ENCODE data around the gene TUBG2. TPM values are rescaled to one million over a fixed set of nuclear protein-coding genes. Genes with fewer than 3 reads are reported as not detected.

Gene TUBG2
- total and polyA plus RNA-seq, 2 donors (not counting 1 experiment from before 2014, with no cell fraction given): 16.7 to 19.0 TPM

DNA sequence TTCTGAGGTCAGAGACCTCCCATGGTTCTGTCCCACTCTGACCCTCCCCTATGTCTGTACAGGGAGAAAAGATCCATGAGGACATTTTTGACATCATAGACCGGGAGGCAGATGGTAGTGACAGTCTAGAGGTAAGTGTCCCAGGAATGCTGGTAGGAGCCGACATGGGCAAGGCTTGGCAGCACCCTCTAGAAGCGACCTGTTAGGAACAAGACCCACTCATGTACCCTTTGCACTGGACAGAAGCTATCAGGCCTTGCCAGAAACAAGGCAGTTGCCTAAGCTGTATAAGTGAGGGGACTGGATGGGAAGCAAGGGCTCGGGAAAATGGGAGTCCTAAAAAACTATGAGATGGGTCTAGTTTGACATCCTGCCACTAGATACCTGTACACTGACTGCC lies 47.1 kb upstream of the TUBG2 start:
- Histone ChIP-seq H3K27ac (ENCODE audit: low read length in 2 of 2) (no peak overlapping the region), H3K79me2 (ENCODE audit: control insufficient read depth, insufficient read depth, low read length) (peaks cover 28% of the 10 kb centered on the region), H3K36me3 (replicated peaks in 1 of 2; ENCODE audit: control extremely low read depth in 1 of 2, control insufficient read depth in 1 of 2, extremely low read depth in 1 of 2, insufficient read depth in 2 of 2, low read length in 1 of 2) (peaks cover 0 to 30% of the 10 kb centered on the region in 2 experiments), H3K9me3 (ENCODE audit: control extremely low read depth in 1 of 3, control insufficient read depth in 2 of 3, insufficient read depth in 1 of 3, low read length in 2 of 3) (no peaks in the 10 kb centered on the region), H4K20me1 (ENCODE audit: control insufficient read depth, insufficient read depth, low read length, poor library complexity, severe bottlenecking) (peaks cover 19% of the 10 kb centered on the region), H2AFZ (ENCODE audit: insufficient read depth, low read depth, low read length, poor library complexity, severe bottlenecking) (no peak overlapping the region), H3K4me2 (replicated peaks; ENCODE audit: low read depth, low read length, poor library complexity, severe bottlenecking) (no peak overlapping the region), H3K27me3 (replicated peaks in 1 of 4; ENCODE audit: control extremely low read depth in 1 of 4, control insufficient read depth in 3 of 4, insufficient read depth in 4 of 4, low read length in 3 of 4) (no peaks in the 10 kb centered on the region), H3K4me1 (ENCODE audit: control insufficient read depth in 2 of 2, insufficient read depth in 2 of 2, low read length in 2 of 2) (peaks cover 14 to 18% of the 10 kb centered on the region in 2 donors), H3K9ac (ENCODE audit: low read length) (no peak overlapping the region), H3K4me3 (ENCODE audit: control extremely low read depth in 1 of 5, extremely low read depth in 1 of 5, insufficient read depth in 1 of 5, low read depth in 2 of 5, low read length in 4 of 5) (no peak overlapping the region)
- DNase-seq: no peak
- ATAC-seq (ENCODE audit: low read depth): no peak
- no peak for TF ChIP-seq EZH2 (IDR thresholded peaks at IDR 0.05; ENCODE audit: borderline replicate concordance, insufficient read depth, low read depth, low read length, poor library complexity, severe bottlenecking)
- TF ChIP-seq, protein P1, sequence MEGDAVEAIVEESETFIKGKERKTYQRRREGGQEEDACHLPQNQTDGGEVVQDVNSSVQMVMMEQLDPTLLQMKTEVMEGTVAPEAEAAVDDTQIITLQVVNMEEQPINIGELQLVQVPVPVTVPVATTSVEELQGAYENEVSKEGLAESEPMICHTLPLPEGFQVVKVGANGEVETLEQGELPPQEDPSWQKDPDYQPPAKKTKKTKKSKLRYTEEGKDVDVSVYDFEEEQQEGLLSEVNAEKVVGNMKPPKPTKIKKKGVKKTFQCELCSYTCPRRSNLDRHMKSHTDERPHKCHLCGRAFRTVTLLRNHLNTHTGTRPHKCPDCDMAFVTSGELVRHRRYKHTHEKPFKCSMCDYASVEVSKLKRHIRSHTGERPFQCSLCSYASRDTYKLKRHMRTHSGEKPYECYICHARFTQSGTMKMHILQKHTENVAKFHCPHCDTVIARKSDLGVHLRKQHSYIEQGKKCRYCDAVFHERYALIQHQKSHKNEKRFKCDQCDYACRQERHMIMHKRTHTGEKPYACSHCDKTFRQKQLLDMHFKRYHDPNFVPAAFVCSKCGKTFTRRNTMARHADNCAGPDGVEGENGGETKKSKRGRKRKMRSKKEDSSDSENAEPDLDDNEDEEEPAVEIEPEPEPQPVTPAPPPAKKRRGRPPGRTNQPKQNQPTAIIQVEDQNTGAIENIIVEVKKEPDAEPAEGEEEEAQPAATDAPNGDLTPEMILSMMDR (IDR thresholded peaks at IDR 0.05): no peak
- Mint-ChIP-seq H3K4me1 (peaks cover 25% of the 10 kb centered on the region), H3K9me3 (ENCODE audit: insufficient read depth) (no peaks in the 10 kb centered on the region), H3K27me3 (no peaks in the 10 kb centered on the region), H3K27ac (no peak overlapping the region), H3K4me3 (peak overlapping the region; percentile 23)
- intact Hi-C loops (cut with micrococcal nuclease): no loop called here
- WGBS (ENCODE audit: insufficient coverage): 100% methylated on average over 1 of the region's 4 CpGs
- POLR2A ChIA-PET: no interaction called here
- CTCF ChIA-PET: no interaction called here

DNA sequence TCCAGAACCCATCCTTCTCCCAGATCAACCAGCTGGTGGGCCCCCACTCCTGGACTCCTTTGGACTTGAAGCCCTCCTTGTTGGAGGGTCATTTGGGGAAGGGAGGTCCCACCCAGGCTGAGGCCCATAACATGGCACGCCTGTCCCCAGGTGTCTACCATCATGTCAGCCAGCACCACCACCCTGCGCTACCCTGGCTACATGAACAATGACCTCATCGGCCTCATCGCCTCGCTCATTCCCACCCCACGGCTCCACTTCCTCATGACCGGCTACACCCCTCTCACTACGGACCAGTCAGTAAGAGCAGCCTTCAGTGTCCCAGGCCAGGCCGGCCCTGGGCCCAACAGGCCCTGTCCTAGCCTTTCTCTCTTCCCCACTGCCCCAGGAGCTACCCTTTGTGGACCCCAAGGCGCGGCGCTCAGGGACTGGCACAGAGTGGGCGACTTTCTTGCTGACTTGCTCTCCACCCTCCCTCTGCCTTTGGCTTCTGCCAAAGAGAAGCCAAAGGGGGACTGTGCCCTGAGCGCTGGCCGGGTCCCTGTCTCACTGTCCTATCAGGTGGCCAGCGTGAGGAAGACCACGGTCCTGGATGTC lies 45.3 kb upstream of the TUBG2 start:
- no peak overlapping the region for H3K27ac ChIP-seq (ENCODE audit: low read length in 2 of 2)
- H3K79me2 ChIP-seq (ENCODE audit: control insufficient read depth, insufficient read depth, low read length): peaks cover 11% of the 10 kb centered on the region
- intact Hi-C loops (cut with micrococcal nuclease): no loop called here
- no peak for ATAC-seq (ENCODE audit: low read depth)
- peaks cover 0 to 30% of the 10 kb centered on the region in 2 experiments for H3K36me3 ChIP-seq (replicated peaks in 1 of 2; ENCODE audit: control extremely low read depth in 1 of 2, control insufficient read depth in 1 of 2, extremely low read depth in 1 of 2, insufficient read depth in 2 of 2, low read length in 1 of 2)
- H3K27me3 ChIP-seq (replicated peaks in 1 of 4; ENCODE audit: control extremely low read depth in 1 of 4, control insufficient read depth in 3 of 4, insufficient read depth in 4 of 4, low read length in 3 of 4): no peaks in the 10 kb centered on the region
- H3K9ac ChIP-seq (ENCODE audit: low read length): no peak overlapping the region
- ChIA-PET CTCF (no interaction called here), POLR2A (no interaction called here)
- Mint-ChIP-seq H3K4me3 (no peak overlapping the region), H3K27ac (no peak overlapping the region), H3K9me3 (ENCODE audit: insufficient read depth) (no peaks in the 10 kb centered on the region), H3K27me3 (no peaks in the 10 kb centered on the region), H3K4me1 (peaks cover 21% of the 10 kb centered on the region)
- H3K9me3 ChIP-seq (ENCODE audit: control extremely low read depth in 1 of 3, control insufficient read depth in 2 of 3, insufficient read depth in 1 of 3, low read length in 2 of 3): no peaks in the 10 kb centered on the region
- H3K4me2 ChIP-seq (replicated peaks; ENCODE audit: low read depth, low read length, poor library complexity, severe bottlenecking): no peak overlapping the region
- TF ChIP-seq, protein P1 (IDR thresholded peaks at IDR 0.05): no peak
- TF ChIP-seq EZH2 (IDR thresholded peaks at IDR 0.05; ENCODE audit: borderline replicate concordance, insufficient read depth, low read depth, low read length, poor library complexity, severe bottlenecking): no peak
- H2AFZ ChIP-seq (ENCODE audit: insufficient read depth, low read depth, low read length, poor library complexity, severe bottlenecking): no peak overlapping the region
- H3K4me3 ChIP-seq (ENCODE audit: control extremely low read depth in 1 of 5, extremely low read depth in 1 of 5, insufficient read depth in 1 of 5, low read depth in 2 of 5, low read length in 4 of 5): no peak overlapping the region
- peaks cover 1% of the 10 kb centered on the region for H4K20me1 ChIP-seq (ENCODE audit: control insufficient read depth, insufficient read depth, low read length, poor library complexity, severe bottlenecking)
- H3K4me1 ChIP-seq (ENCODE audit: control insufficient read depth in 2 of 2, insufficient read depth in 2 of 2, low read length in 2 of 2): peaks cover 5 to 14% of the 10 kb centered on the region in 2 donors
- no peak for DNase-seq
- WGBS (ENCODE audit: insufficient coverage): 98% methylated on average over 13 of the region's 17 CpGs
